GM12892 (cell line): ENCODE data around the gene MAN2A1.

Experiments
- POLR2A ChIP-seq: IDR thresholded peaks from 2 replicates; pipeline ENCODE4 v1.6.1; 2011; ENCODE audit warnings: low read depth, low read length, control low read depth
- POLR2AphosphoS5 ChIP-seq: IDR thresholded peaks from 2 replicates; pipeline ENCODE4 v1.6.1; 2011; ENCODE audit warnings: low read depth, low read length, control low read depth
- TAF1 ChIP-seq: IDR thresholded peaks from 2 replicates; pipeline ENCODE4 v1.6.1; 2011; ENCODE audit warnings: low read depth, mild to moderate bottlenecking, control low read depth, low read length, borderline replicate concordance

GRCh38 chr5:109853377-109853776 lies 163.7 kb downstream of the MAN2A1 start:
- TF ChIP-seq POLR2AphosphoS5 (no peak), POLR2A (no peak), TAF1 (no peak)
